ENCODE results near the gene HEATR5A. TPM values are rescaled to one million over a fixed set of nuclear protein-coding genes. Genes with fewer than 3 reads are reported as not detected.

Gene HEATR5A
- total RNA-seq, 8 experiments from 2014 or later: 9.2 to 54.6 (median 22.9) TPM

DNA sequence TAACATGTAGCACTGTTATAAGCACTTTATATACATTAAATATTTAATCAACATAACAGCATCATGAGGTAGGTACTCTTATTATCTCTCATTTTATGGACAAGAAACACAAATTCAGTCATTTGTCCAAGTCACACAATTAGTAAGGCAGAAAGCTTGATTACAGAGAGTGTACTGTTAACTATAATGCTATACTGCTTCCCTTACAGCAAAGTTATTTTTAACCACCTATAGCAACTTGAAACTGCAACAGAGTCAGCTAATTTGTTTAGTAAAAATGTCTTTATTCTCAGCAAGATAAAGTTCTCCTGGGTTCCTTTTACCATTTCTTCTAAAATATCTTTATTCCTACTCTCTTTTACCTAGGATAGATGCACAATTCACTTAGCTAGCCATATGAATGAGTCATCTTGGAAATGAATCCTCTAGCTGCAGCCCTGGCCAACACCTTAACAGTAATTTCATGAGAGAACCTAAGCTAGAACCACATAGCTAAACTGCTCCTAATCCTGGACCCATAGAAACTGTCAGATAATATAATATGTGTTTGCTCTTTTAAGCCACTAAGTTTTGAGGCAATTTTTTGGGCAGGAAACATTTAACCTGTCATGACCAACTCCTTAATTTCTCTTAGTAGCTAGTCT lies 122.5 kb downstream of the HEATR5A start:
- in situ Hi-C loops (cut with MboI; ENCODE audit: low pct_unique_long_range_greater_than_20kb in 2 of 9, low sequenced_read_pairs in 9 of 9, unreplicated experiment in 9 of 9): no loop called here
- no peak overlapping the region for H3K27ac ChIP-seq
- peak in 2 of 8 experiments; percentile 94 to 96 for ATAC-seq (replicated peaks in 6 of 8)
- H3K4me3 ChIP-seq: no peak overlapping the region
- H3K4me1 ChIP-seq (replicated peaks in 1 of 2): no peaks in the 10 kb centered on the region

GRCh38 chr14:31297112-31297511 lies 123.2 kb downstream of the HEATR5A start:
- Histone ChIP-seq H3K4me1 (replicated peaks in 1 of 2) (no peaks in the 10 kb centered on the region), H3K27ac (no peak overlapping the region), H3K4me3 (no peak overlapping the region)
- WGBS, 10 experiments: 60 to 100% (median 94%) methylated on average over 1 to 3 of the region's 6 CpGs; no CpG with 5 or more reads in 3 of the 10 experiments
- in situ Hi-C loops (cut with MboI; ENCODE audit: low pct_unique_long_range_greater_than_20kb in 2 of 9, low sequenced_read_pairs in 9 of 9, unreplicated experiment in 9 of 9): no loop called here
- no peak for ATAC-seq (replicated peaks in 6 of 8)

DNA sequence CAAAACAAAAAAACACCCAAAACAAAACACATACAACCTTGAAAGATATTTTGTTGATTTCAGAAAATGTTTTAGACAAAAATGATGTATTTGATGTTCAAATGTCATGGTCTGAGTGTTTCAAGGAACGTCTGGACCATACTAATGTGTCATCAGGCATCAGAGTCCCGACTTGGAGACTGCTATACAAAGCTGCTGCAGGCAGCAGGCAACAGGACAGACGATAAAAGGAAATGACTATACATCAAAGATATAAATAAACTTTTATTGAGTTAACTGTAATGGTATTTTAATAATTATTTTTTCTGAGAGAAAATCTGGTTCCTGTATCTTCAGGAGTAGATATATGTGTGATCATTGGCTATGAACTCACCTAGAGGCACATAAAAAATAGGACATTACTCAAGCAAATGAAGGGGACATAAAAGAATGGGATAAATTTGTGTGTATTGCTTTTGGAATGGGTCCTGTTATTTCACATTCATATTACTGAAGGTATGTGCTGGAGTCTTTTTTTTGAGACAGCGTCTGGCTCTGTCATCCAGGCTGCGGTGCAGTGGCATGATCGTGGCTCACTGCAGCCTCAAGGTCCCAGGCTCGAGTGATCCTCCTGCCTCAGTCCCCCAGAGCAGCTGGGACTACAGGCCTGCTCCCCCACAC lies 125.5 kb downstream of the HEATR5A start:
- no peak for ATAC-seq (replicated peaks in 6 of 8)
- Histone ChIP-seq H3K27ac (no peak overlapping the region), H3K4me1 (replicated peaks in 1 of 2) (no peaks in the 10 kb centered on the region), H3K4me3 (no peak overlapping the region)
- in situ Hi-C loops (cut with MboI; ENCODE audit: low pct_unique_long_range_greater_than_20kb in 2 of 9, low sequenced_read_pairs in 9 of 9, unreplicated experiment in 9 of 9): no loop called here
- WGBS, 10 experiments: 20 to 100% (median 74%) methylated on average over 2 to 7 of the region's 7 CpGs

GRCh38 chr14:31292937-31293616 lies 127.3 kb downstream of the HEATR5A start:
- Histone ChIP-seq H3K4me1 (replicated peaks in 1 of 2) (no peaks in the 10 kb centered on the region), H3K4me3 (no peak overlapping the region), H3K27ac (no peak overlapping the region)
- ATAC-seq (replicated peaks in 6 of 8): no peak
- in situ Hi-C loops (cut with MboI; ENCODE audit: low pct_unique_long_range_greater_than_20kb in 2 of 9, low sequenced_read_pairs in 9 of 9, unreplicated experiment in 9 of 9): no loop called here
- WGBS, 10 experiments: 79 to 100% (median 89%) methylated on average over 1 to 3 of the region's 3 CpGs; no CpG with 5 or more reads in 1 of the 10 experiments

- Histone ChIP-seq H3K4me1 (replicated peaks in 1 of 2) (no peaks in the 10 kb centered on the region), H3K4me3 (no peak overlapping the region), H3K27ac (no peak overlapping the region)
- ATAC-seq (replicated peaks in 6 of 8): peak in 1 of 8 experiments; percentile 31
- in situ Hi-C loops (cut with MboI; ENCODE audit: low pct_unique_long_range_greater_than_20kb in 2 of 9, low sequenced_read_pairs in 9 of 9, unreplicated experiment in 9 of 9): no loop called here
These were observed 129.1 kb downstream of the HEATR5A start for GRCh38 chr14:31291210-31291609.

- ATAC-seq (replicated peaks in 6 of 8): no peak
- Histone ChIP-seq H3K27ac (no peak overlapping the region), H3K4me3 (no peak overlapping the region), H3K4me1 (replicated peaks in 1 of 2) (no peaks in the 10 kb centered on the region)
- in situ Hi-C loops (cut with MboI; ENCODE audit: low pct_unique_long_range_greater_than_20kb in 2 of 9, low sequenced_read_pairs in 9 of 9, unreplicated experiment in 9 of 9): no loop called here
- WGBS, 10 experiments: 20 to 100% (median 80%) methylated on average over 1 to 4 of the region's 4 CpGs; no CpG with 5 or more reads in 1 of the 10 experiments
These were observed 132.9 kb downstream of the HEATR5A start for GRCh38 chr14:31287294-31287972.

DNA sequence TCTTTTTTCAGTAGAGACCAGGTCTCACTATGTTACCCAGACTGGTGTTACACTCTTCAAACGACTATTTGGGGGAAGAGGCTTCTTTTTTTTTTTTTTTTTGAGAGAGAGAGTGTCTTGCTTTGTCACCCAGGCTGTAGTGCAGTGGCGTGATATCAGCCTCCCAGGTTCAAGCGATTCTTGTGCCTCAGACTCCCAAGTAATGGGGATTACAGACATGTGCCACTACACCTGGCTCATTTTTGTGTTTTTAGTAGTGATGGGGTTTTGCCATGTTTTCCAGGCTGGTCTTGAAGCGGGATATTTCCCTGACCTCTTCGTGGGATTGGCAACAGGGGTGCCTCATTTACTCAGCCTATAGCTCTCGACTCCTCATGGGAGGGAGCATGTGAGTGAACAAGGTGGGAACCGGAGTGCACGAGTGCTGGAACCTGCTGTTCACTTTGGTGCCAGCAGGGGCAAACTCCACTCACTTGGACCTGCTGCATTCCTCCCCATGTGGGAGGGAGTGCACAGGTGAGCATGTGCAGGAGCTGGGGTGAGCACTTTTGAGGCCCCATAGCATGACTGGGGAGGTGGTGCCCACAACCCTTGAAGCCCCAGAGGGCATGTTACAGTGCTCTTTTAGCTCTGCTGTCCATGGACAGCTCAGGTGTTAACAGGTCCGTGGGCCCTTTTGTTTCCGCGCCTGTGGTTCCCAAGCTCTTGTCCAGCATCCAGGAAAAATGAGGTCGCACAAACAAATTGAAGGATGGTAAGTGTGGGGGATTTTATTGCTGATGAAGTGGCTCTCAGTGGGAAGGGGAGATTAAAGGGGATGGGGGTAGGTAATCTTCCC lies 133.7 kb downstream of the HEATR5A start:
- no peaks in the 10 kb centered on the region for H3K4me1 ChIP-seq (replicated peaks in 1 of 2)
- no peak overlapping the region for H3K27ac ChIP-seq
- in situ Hi-C loops (cut with MboI; ENCODE audit: low pct_unique_long_range_greater_than_20kb in 2 of 9, low sequenced_read_pairs in 9 of 9, unreplicated experiment in 9 of 9): no loop called here
- ATAC-seq (replicated peaks in 6 of 8): peak in 3 of 8 experiments; percentile 34 to 71 (median 37)
- 17 to 100% (median 81%) methylated on average over 1 to 6 of the region's 12 CpGs; no CpG with 5 or more reads in 2 of the 10 experiments for WGBS, 10 experiments
- no peak overlapping the region for H3K4me3 ChIP-seq

DNA sequence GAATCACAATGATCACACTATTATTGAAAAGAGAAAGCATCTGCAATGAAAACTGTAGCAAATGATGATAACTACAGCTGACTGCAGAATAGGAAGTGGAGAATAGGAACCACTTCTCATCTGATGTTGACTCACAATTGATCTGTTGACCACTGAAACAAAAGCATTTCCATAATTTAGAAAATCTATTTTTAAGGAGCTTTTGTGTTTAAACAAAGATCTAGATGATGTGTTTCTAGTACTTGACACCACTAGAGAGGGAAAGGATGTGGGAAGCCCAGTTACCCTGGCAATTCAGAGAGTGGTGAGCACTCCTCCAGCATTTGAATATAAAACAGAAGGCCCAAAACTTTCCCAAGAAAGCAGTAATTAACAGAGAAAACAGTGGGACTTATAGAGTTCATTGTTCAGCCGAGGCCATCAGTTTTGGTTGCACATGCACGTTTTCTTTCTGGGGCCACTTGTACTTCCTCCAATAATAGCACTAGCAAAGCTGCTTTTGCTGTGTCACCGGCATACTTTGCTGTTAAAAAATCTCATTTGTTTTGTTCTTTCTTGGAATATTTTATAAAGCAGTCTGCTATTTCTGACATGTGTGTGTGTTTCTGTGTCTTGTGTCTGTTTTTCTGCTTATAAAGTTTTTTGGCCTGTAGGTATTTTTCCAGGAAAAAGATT lies 136.6 kb downstream of the HEATR5A start:
- ATAC-seq (replicated peaks in 6 of 8): peak in 4 of 8 experiments; percentile 31 to 60 (median 41)
- WGBS, 10 experiments: 0 to 100% (median 60%) methylated on average over 1 to 3 of the region's 3 CpGs; no CpG with 5 or more reads in 1 of the 10 experiments
- no peak overlapping the region for H3K4me3 ChIP-seq
- H3K4me1 ChIP-seq (replicated peaks in 1 of 2): no peaks in the 10 kb centered on the region
- in situ Hi-C loops (cut with MboI; ENCODE audit: low pct_unique_long_range_greater_than_20kb in 2 of 9, low sequenced_read_pairs in 9 of 9, unreplicated experiment in 9 of 9): no loop called here
- H3K27ac ChIP-seq: no peak overlapping the region

GRCh38 chr14:31283153-31283552 lies 137.2 kb downstream of the HEATR5A start:
- no peak overlapping the region for H3K4me3 ChIP-seq
- in situ Hi-C loops (cut with MboI; ENCODE audit: low pct_unique_long_range_greater_than_20kb in 2 of 9, low sequenced_read_pairs in 9 of 9, unreplicated experiment in 9 of 9): no loop called here
- no peak overlapping the region for H3K27ac ChIP-seq
- 100% methylated on average over 1 of the region's 1 CpG; no CpG with 5 or more reads in 7 of the 10 experiments for WGBS, 10 experiments
- no peak for ATAC-seq (replicated peaks in 6 of 8)
- H3K4me1 ChIP-seq (replicated peaks in 1 of 2): no peaks in the 10 kb centered on the region

- H3K4me3 ChIP-seq: no peak overlapping the region
- no peak overlapping the region for H3K27ac ChIP-seq
- in situ Hi-C loops (cut with MboI; ENCODE audit: low pct_unique_long_range_greater_than_20kb in 2 of 9, low sequenced_read_pairs in 9 of 9, unreplicated experiment in 9 of 9): no loop called here
- WGBS, 10 experiments: 75 to 100% (median 78%) methylated on average over 1 to 3 of the region's 3 CpGs; no CpG with 5 or more reads in 3 of the 10 experiments
- no peaks in the 10 kb centered on the region for H3K4me1 ChIP-seq (replicated peaks in 1 of 2)
- ATAC-seq (replicated peaks in 6 of 8): no peak
These were observed 139.5 kb downstream of the HEATR5A start for GRCh38 chr14:31280871-31281220.

GRCh38 chr14:31280132-31280870 lies 140.0 kb downstream of the HEATR5A start:
- WGBS, 10 experiments: 62 to 100% (median 83%) methylated on average over 1 to 4 of the region's 4 CpGs; no CpG with 5 or more reads in 1 of the 10 experiments
- no peak for ATAC-seq (replicated peaks in 6 of 8)
- H3K4me1 ChIP-seq (replicated peaks in 1 of 2): no peaks in the 10 kb centered on the region
- H3K4me3 ChIP-seq: no peak overlapping the region
- H3K27ac ChIP-seq: no peak overlapping the region
- in situ Hi-C loops (cut with MboI; ENCODE audit: low pct_unique_long_range_greater_than_20kb in 2 of 9, low sequenced_read_pairs in 9 of 9, unreplicated experiment in 9 of 9): no loop called here
